KOPT-K1 (cell line): ENCODE measurements around the gene TMCC1.

Source experiments
- H3K27ac ChIP-seq: fragments of 200-600 bp; sonication (generic); 2 replicates; pipeline ENCODE4 v1.5.1; 2016; ENCODE audit warnings: antibody characterized with exemption, mild to moderate bottlenecking, low read depth, low read length; ENCODE audit not compliant: poor library complexity, severe bottlenecking
- H3K36me3 ChIP-seq: fragments of 200-600 bp; sonication (generic); 2 replicates; pipeline ENCODE4 v1.5.1; 2017; ENCODE audit warnings: antibody characterized with exemption, mild to moderate bottlenecking, low read length, moderate library complexity; ENCODE audit not compliant: insufficient read depth
- H3K9me3 ChIP-seq: fragments of 200-600 bp; sonication (generic); 2 replicates; pipeline ENCODE4 v1.5.1; 2017; ENCODE audit warnings: antibody characterized with exemption, low read length, mild to moderate bottlenecking; ENCODE audit not compliant: insufficient read depth, poor library complexity, severe bottlenecking

The TMCC1 gene

GRCh38 chr3:129605922-129606635, 287.4 kb downstream of the TMCC1 start:
- H3K36me3 ChIP-seq = no peaks in the 10 kb centered on the region
- no peaks in the 10 kb centered on the region for H3K9me3 ChIP-seq
- H3K27ac ChIP-seq = no peak overlapping the region

- no peak overlapping the region for H3K27ac ChIP-seq
- H3K9me3 ChIP-seq = no peaks in the 10 kb centered on the region
- no peaks in the 10 kb centered on the region for H3K36me3 ChIP-seq
Observed at GRCh38 chr3:129605203-129605921, 288.1 kb downstream of the TMCC1 start.

- Histone ChIP-seq H3K9me3 (no peaks in the 10 kb centered on the region), H3K36me3 (no peaks in the 10 kb centered on the region), H3K27ac (no peak overlapping the region)
Observed at GRCh38 chr3:129604767-129605166, 288.7 kb downstream of the TMCC1 start.

GRCh38 chr3:129603991-129604749, 289.3 kb downstream of the TMCC1 start:
- no peaks in the 10 kb centered on the region for H3K36me3 ChIP-seq
- no peaks in the 10 kb centered on the region for H3K9me3 ChIP-seq
- H3K27ac ChIP-seq = no peak overlapping the region

- no peaks in the 10 kb centered on the region for H3K9me3 ChIP-seq
- no peak overlapping the region for H3K27ac ChIP-seq
- H3K36me3 ChIP-seq = no peaks in the 10 kb centered on the region
Observed at GRCh38 chr3:129603561-129603942, 290.0 kb downstream of the TMCC1 start.

GRCh38 chr3:129602730-129603560, 290.6 kb downstream of the TMCC1 start:
- H3K27ac ChIP-seq = no peak overlapping the region
- no peaks in the 10 kb centered on the region for H3K36me3 ChIP-seq
- H3K9me3 ChIP-seq = no peaks in the 10 kb centered on the region

GRCh38 chr3:129602309-129602708, 291.2 kb downstream of the TMCC1 start:
- no peak overlapping the region for H3K27ac ChIP-seq
- no peaks in the 10 kb centered on the region for H3K9me3 ChIP-seq
- no peaks in the 10 kb centered on the region for H3K36me3 ChIP-seq

GRCh38 chr3:129601713-129602112, 291.8 kb downstream of the TMCC1 start:
- no peaks in the 10 kb centered on the region for H3K9me3 ChIP-seq
- H3K36me3 ChIP-seq = no peaks in the 10 kb centered on the region
- no peak overlapping the region for H3K27ac ChIP-seq

- Histone ChIP-seq H3K27ac (no peak overlapping the region), H3K9me3 (no peaks in the 10 kb centered on the region), H3K36me3 (no peaks in the 10 kb centered on the region)
Observed at GRCh38 chr3:129600348-129600747, 293.2 kb downstream of the TMCC1 start.

GRCh38 chr3:129599607-129600006, 293.9 kb downstream of the TMCC1 start:
- Histone ChIP-seq H3K9me3 (no peaks in the 10 kb centered on the region), H3K27ac (no peak overlapping the region), H3K36me3 (no peaks in the 10 kb centered on the region)

GRCh38 chr3:129599073-129599472, 294.4 kb downstream of the TMCC1 start:
- Histone ChIP-seq H3K27ac (no peak overlapping the region), H3K9me3 (no peaks in the 10 kb centered on the region), H3K36me3 (no peaks in the 10 kb centered on the region)

- Histone ChIP-seq H3K36me3 (no peaks in the 10 kb centered on the region), H3K9me3 (no peaks in the 10 kb centered on the region), H3K27ac (no peak overlapping the region)
Observed at GRCh38 chr3:129598484-129598883, 295.0 kb downstream of the TMCC1 start.

- H3K27ac ChIP-seq = no peak overlapping the region
- H3K9me3 ChIP-seq = no peaks in the 10 kb centered on the region
- no peaks in the 10 kb centered on the region for H3K36me3 ChIP-seq
Observed at GRCh38 chr3:129598000-129598381, 295.5 kb downstream of the TMCC1 start.
